Activated CD8-positive, alpha-beta memory T cell treated with anti-CD3 and anti-CD28 coated beads for 4 hours (primary cell): Measurements from ENCODE around the gene F13B.
"Not testable (repeated sequence)": the region's sequence is repeated elsewhere in the genome, so short reads cannot be mapped to it uniquely, and the experiment has no call there.

Experiments
- DNase-seq, 2 donors: peaks; one replicate each; pipeline ENCODE4 v3.0.0-alpha.2; 2020; ENCODE audit warnings: low read depth in 2 of 2

Gene F13B, protein sequence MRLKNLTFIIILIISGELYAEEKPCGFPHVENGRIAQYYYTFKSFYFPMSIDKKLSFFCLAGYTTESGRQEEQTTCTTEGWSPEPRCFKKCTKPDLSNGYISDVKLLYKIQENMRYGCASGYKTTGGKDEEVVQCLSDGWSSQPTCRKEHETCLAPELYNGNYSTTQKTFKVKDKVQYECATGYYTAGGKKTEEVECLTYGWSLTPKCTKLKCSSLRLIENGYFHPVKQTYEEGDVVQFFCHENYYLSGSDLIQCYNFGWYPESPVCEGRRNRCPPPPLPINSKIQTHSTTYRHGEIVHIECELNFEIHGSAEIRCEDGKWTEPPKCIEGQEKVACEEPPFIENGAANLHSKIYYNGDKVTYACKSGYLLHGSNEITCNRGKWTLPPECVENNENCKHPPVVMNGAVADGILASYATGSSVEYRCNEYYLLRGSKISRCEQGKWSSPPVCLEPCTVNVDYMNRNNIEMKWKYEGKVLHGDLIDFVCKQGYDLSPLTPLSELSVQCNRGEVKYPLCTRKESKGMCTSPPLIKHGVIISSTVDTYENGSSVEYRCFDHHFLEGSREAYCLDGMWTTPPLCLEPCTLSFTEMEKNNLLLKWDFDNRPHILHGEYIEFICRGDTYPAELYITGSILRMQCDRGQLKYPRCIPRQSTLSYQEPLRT

DNA sequence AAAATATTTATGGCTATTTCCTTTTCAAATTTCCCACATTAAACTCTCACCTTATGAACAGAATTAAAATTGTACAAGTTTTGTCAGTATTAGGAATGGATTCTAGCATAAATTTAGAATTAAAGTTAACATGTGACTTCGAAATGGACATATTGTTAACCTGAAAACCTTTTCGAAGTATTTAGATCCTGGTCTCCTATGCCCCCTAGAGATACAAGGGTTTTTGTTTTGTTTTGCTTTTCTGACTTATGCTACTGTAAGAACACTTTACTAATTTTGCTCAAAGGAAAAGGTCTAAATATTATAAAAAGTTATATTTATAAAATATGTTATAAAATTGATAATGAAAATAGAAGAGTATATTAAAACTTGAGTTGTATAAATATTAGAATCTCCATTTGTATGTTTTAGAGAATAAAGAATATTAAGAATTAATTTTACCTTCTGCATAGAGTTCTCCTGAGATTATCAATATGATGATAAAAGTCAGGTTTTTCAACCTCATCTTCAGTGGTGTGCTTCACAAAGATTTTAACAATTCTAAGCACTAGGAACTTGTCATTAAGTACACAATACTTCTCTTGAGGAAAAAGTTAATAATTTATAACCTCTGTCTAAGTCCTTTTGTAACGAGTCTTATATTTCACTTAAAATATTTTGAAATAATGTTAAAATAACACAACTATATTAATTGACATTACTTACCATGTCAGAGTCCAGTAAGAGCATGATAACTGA is at the start of gene F13B:
TSS of gene F13B (minus strand) at position 542 of the 738 bp plus-strand sequence. CDS start at position 505, 37 bp downstream.
- no peak for DNase-seq

DNA sequence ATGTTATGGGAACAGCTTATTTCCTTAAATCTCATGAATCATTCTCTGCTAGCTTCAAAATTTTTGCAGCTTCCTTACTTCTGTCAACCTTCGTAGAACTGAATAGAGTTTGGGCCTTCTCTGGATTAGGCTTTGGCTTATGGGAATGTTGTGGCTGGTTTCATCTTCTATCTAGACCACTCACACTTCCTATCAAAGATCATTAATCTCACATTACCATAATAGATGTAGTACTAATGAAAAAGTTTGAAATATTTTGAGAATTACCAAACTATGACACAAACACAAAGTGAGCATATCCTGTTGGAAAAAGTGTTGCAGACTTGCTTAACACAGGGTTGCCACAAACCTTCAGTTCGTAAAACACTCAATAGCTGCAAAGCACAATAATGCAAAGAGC is 49.1 kb upstream of the F13B start:
- DNase-seq: no peak

DNA sequence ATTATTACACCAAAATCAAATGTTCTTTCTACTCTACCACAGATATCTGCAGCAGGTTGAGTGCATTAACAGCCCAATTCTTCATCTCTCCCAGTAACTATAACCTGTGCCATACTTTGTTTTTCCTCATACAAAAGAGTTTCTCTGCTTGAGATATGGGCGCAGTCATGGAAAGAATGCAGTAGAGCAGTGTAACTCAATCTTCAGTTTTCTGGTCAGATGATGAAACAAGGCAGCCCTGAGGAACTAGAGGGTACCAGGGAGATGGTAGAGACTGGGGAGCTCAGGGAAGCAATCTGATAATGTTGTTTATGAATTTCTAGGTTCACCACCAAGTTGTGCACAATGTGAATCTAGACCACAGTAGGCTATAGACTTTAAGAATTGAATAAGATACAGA is 39.8 kb upstream of the F13B start:
- no peak for DNase-seq

DNA sequence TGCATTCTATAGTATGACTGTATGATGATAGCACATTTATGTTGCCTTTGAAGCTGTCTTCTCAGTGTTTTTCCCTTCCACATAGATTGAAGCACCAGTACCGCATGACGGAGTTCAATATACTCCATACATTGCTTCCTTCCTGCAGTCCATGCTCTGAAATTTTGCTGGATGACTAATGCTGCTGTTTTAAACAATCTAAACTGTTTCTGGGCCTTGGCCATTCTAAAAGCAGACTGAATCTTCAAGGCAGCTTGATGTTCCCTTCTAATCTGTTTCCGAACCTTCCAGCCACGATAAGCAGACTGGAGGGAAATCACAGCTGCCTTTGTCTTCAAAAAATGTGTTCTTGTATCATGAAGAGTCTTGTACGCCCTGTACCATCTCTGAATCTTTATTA is 36.2 kb upstream of the F13B start:
- DNase-seq: no peak

DNA sequence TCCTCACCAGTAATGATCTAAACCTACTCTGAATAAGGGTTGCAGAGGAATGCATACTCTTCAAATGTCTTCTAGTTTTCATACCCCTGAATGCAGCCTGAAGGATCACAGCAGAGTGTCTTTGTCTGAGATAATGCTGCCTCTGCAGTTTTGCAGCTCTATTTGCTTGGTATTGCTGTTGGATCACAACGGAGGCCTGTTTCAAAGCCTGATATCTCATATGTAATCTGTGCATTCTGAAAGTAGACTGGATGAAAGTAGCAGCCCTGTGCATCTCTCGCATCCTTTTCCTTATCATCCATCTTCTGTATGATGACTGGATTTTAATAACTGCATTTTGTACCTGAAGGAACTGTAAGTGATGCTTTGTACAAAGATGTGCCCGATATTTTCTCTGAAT is 34.9 kb upstream of the F13B start:
- no peak for DNase-seq

DNA sequence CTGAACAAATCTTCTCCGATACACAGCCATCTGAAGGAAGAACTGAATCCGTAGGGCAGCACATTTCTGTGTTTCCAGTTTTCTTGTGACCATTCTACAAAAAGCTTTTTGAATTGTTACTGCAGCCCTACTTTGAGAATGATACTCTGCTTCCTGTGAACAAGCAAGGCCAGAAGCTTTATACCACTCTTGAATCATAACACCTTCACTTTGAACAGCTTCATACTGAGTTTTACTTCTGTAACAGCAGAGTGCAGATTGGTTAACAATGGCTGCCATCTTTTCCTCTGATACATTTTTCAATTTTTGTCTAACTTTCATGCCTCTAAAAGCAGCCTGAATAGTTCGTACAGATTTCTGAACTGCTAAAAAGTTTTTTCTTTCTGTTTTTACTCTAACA is 33.6 kb upstream of the F13B start:
- DNase-seq: no peak

DNA sequence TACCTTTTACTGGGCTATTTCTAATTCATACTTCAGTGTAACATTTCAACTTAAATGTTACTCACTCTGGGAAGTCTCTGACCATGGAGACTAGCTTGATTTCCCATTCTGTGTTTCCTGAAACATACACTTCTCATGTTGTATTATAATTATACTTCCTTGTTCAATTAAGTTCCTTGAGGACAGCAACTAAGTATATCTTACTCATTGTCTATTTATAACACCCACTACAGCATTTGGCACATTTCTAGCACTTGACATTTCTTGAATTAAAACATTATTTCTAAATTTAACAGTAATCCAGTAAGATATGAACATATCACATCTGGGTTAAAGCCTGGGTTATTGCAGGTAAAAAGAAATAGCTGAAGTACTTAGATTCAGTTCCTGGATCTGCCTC is 32.4 kb upstream of the F13B start:
- no peak for DNase-seq

DNA sequence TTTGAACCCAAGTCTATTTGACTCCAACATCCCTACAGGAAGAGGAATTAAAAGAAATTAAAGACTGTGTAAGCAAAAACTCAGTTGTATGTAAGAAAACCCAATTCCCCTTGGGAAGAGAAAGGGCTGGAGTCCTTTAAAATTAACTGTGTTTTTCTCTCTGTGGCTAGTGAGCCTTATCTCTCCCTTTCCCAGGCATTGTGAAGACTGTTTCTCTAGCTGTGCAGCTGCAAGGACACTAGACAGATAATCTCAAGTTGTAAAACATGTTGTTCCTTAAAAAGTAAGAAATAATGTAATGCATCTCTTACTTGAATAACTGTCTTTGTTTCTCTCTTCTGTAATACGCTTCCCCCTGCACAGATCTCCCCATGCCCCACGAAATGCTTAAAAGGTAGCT is 29.9 kb upstream of the F13B start:
- DNase-seq: not testable (repeated sequence)

DNA sequence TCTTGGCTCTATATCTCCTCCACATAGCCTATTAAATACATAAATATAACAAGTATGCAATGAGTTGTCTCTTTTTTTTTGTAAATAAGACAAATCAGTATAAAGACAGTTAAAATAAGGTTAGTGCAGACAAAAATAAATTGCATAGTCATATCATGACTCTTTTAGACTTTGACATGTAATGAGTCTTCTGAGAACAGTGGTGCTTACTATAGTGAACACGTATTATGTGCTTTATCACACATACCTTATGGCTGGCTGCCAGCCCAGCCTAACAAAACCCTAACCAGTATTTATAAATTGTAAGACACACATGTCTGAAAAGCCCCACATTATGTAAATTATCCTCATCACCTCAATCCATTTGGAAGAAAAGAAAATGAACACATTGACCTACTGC is 29.1 kb upstream of the F13B start:
- no peak for DNase-seq

DNA sequence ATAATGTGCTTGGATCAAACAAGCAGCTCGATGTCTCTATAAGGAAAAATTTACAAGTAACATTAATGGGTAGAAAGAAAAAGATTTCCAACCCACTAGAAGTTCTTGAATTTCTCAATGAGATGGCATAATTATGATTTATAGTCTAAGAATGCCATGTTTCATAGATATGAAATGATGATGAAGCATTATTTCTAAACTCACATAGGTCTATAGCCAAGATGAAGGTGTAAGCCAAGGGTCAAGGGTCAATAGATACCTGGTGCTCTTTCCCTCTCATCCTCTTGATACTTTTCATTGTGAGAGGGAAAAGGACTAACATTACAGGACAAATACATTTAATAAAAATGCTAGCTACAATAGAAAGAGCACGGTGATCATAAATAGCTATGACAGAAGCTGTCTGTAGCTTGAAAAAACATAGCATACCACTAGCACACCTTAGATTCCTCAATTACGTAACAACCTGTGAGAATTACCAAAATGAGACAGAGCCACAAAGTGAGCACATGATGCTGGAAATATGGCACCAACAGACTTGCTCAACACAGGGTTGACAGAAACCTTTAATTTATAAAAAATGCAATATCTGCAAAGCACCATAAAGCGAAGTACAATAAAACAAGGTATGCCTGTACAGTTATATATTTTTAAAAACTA is 26.3 kb upstream of the F13B start:
- DNase-seq: no peak

DNA sequence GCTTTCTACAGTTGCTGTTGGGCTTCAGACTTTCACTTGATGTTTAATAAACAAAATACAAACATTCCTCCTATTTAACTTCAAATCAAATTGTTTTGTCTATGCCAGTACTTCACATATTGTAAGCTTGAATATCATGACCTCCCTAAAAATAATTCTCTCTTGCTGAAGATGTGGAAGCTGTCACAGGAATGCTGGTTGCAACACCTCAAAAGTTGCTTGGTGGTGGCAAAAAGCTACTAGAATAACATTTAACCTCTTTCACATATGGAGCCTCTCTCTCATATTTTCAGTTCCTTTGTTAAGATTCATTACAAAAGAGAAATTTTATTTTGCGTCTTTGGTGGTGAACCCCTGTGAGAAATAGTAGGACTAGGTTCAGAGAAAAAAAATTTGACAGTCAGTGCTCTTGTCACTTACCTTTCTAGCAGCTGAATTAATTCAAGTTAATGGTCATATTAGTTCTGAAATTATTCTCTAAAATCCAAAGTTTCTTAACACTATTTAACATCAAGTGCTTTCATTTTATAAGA is 25.5 kb upstream of the F13B start:
- no peak for DNase-seq

DNA sequence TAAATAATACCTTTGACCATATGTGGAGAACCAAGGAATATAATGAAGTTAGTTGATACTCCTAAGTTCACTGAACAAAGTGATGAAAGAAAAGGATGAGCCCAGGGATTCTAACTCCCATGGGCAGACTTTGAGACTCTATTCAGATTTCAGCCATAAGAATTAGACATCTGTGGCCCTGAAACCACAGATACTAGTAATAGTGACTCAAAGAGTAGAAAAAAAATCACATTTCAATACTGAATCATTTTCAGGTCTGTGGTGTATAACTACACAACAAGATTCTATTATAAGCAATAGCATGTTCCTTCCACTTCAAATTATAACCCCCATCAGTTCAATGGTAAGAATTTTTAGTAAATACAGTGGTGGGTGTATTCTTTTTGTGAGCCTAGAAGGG is 16.4 kb upstream of the F13B start:
- no peak for DNase-seq

DNA sequence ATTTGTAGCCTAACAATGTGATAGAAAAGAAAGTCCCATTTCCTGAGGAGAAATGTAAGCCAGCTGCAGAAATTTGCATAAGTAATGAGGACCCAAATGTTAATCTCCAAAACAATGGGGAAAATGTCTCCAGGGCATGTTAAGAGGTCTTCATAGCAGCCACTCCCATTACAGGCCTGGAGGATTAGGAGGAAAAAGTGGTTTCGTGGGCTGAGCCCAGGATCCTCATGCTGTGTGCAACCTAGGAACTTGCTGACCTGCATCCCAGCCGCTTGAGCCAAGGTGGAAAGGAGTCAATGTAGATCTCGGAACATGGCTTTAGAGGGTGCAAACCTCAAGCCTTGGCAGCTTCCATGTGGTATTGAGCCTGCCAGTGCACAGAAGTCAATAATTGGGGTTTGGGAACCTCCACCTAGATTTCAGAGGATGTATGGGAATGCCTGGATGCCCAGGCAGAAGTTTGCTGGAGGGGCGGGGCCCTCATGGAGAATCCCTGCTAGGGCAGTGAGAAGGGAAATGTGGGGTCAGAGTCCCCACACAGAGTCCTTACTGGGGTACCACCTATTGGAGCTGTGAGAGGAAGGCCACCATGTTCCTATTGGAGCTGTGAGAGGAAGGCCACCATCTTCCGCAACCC is 14.2 kb upstream of the F13B start:
- DNase-seq: no peak

DNA sequence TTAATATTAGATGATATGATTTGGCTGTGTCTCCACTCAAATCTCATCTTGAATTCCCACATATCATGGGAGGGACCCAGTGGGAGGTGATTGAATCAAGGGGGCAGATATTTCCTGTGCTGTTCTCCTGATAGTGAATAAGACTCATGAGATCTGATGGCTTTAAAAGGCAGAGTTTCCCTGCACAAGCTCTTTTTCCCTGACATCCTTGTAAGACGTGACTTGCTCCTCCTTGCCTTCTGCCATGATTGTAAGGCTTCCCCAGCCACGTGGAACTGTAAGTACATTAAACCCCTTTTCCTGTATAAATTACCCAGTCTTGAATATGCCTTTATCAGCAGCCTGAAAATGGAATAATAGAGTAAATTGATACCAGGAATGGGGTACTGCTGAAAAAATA is 13.3 kb upstream of the F13B start:
- DNase-seq: no peak

DNA sequence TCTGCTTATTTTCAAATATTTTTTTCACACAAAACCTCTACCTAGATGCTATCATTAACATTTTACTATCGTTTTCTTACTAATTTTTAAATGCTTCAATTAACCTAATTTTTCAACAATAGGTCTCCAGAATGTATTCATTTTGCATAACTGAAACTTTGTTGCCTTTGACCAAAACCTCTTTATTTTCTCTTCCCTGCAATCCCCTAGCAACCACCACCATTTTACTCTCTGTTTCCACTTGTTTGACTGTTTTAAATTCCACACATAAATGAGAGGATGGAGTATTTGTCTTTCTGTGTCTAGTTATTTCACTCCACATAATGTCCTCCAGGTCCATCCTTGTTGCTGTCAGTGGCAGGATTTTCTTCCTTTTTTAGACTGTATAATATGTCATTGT is 9.5 kb upstream of the F13B start:
- DNase-seq: no peak

DNA sequence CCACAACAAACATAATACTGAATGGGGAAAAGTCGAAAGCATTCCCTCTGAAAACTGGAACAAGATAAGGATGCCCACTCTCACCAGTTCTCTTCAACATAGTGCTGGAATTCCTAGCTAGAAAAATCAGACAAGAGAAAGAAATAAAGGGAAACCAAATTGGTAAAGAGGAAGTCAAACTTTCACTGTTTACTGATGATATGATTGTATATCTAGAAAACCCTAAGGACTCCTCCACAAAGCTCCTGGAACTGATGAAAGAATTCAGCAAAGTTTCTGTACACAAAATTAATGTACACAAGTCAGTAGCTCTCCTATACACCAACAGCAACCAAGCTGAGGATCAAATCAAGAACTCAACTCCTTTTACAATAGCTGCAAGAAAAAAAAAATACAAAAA is 6.9 kb upstream of the F13B start:
- no peak for DNase-seq

DNA sequence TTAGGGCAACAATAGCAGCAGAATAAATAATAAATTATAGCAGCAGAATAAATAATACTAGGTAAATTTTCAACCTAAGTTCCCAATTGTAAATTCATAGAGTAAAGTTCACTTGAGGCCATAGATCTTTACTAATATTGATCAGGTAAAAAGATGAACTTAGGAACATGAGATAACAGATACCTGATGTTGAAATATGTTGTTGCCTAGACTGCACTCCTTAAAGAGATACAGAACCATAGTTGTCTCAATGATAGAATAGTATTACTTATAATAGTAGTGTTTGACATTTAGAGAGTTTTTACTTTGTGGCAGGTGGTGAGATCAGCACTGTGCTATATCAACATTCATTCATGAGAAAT is 378 bp upstream of the F13B start:
- DNase-seq: no peak

DNA sequence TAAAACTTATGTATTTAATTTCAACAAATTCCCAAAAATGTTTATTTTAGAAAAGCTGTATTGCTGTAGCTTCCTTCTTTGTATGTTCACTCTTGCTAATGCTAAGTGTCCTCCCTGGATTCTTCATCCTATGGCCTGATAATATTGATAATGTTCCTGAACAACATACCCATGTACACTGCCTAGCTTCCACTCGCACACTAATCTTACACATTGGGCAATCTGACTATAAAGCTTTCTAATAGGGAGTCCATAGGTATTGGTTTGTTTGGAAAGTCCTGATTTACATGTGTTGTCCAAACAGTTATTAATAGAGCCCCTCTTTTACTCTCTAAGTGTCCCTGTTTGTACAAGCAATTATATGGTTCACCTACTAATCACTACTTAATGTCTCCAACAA is 783 bp downstream of the F13B start:
- DNase-seq: no peak

DNA sequence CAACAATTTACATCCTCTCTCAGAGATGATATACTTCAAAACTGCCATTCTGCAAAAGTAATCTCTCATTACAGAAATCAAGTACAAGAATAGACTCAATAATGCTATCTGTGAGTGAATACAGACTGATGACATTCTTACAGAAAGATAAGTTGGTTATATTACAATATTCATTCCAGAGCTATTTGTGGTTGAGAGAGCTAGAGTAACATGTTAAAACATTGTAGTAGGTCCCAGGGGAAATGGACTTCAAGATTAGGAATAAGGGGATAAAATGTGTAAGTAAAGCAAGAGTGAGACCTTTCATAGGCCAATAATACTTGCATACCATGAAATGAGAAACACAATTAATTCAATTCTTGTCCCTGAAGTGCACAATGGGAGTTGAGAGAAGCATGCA is 1.5 kb downstream of the F13B start:
- DNase-seq: no peak

DNA sequence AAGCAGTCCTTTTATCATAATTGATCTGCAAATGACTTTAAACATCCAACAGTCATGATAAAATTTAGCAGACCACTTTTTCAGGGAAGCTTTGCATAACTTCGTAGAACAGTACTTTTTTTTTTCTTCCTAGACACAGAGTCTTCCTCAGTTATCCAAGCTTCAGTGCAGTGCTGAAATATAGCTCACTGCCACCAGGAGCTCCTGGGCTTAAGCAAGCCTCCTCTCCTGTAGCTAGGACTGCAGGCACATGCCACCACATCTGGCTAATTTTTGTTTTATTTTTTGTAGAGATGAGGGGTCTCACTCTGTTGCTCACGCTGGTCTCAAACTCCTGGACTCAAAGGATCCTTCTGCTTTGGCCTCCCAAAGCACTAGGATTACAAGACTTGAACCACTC is 3.8 kb downstream of the F13B start:
- DNase-seq: no peak

DNA sequence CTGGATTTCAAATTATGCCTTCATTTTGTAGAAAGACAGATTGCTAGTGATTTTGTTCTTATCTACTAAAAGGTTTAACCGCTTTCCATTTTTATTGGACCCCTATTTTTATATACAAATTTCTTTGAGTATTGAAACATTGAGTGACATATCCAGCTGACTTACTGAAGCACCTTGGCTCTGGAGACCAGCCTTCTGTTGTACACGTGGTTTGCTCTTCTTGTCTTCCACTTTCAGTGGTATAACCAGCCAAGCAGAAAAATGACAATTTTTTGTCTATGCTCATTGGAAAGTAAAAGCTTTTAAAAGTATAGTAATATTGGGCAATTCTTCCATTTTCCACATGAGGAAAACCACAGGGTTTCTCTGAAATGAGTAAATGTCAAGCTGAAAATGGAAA is 4.4 kb downstream of the F13B start:
- DNase-seq: no peak

DNA sequence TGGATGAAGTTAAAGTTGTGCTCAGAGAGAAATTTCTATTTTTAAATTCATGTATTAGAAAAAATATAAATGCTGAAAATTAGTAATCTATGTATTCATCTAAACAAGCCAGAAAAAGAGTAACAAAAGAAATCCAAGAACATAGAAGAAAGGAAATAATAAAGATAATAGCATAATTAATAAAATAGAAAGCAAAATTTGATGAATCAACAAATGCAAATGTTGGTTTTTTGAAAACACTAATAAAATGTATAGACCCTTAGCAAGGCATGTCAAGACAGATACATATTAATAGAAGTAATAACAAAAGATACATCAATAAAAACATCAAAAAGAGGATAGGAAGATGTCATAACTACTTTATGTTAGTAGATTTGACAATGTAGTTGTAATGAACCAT is 18.0 kb downstream of the F13B start:
- no peak for DNase-seq
